Activated CD4-positive, alpha-beta T cell treated with anti-CD3 and anti-CD28 coated beads for 24 hours (primary cell): ENCODE measurements around the gene SNX21.
A peak's percentile ranks its signal among the peaks of the same experiment; 100 is the strongest.
"Not testable (repeated sequence)": the region's sequence is repeated elsewhere in the genome, so short reads cannot be mapped to it uniquely, and the experiment has no call there.

Experiments
- DNase-seq, 2 donors: peaks; one replicate each; pipeline ENCODE4 v3.0.0-alpha.2; 2020; ENCODE audit warnings: low read depth in 2 of 2

Gene SNX21

GRCh38 chr20:45850238-45850637 lies 16.6 kb downstream of the SNX21 start:
- no peak for DNase-seq

DNA sequence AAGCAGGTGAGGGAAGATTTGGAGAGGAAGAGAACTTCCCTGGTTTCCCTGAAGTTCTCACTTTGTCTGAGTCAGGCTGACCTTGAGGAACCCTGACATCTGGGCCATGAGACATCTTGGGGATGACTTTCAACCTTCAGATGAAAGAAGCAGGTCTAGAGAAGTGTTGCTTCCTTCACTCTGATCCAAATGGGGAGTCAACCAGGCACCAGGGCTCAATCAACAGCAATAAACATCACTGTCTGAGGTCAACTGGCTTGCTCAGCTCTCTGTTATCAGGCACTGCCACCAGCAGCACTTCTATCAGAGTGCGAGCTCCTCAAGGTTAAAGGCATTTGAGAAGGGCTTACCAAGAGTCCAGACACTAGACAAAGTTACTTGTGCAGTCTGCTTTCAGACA lies 17.3 kb downstream of the SNX21 start:
- DNase-seq: no peak

- DNase-seq: no peak
Measured at GRCh38 chr20:45851501-45851900, 17.9 kb downstream of the SNX21 start.

DNA sequence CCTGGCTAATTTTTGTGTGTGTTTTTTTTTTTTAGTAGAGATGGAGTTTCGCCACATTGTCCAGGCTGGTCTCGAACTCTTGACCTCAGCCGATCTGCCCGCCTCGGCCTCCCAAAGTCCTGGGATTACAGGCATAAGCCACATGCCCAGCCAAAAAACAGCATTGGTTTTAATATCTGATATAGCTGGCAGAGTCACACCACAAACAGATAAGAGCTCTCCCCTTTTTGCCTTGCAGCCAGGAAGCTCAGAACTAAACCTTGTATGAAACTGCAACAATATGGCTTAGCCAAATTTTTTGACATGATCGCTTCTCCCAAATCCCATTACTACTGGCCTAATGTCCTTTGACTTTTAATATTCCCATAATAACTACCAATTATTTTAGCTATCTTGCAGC lies 18.7 kb downstream of the SNX21 start:
- DNase-seq: no peak

DNA sequence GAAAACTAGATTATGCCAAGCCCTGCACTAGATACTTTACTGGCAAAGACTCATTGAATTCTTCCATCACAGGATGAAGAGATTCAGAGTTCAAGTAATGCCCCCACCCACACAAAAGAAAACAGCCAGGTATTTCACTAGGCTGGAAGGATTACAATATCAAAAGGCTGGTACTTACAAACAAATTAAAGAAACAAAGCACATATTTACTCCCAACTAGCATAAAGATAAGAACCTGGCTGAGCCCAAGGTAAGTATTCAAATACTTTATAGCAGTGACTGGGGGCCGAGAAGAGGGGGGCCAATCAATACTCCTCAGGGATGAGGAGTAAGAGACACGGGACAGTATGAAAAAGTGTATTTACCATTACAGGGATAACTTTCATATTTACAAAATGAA lies 19.9 kb downstream of the SNX21 start:
- no peak for DNase-seq

DNA sequence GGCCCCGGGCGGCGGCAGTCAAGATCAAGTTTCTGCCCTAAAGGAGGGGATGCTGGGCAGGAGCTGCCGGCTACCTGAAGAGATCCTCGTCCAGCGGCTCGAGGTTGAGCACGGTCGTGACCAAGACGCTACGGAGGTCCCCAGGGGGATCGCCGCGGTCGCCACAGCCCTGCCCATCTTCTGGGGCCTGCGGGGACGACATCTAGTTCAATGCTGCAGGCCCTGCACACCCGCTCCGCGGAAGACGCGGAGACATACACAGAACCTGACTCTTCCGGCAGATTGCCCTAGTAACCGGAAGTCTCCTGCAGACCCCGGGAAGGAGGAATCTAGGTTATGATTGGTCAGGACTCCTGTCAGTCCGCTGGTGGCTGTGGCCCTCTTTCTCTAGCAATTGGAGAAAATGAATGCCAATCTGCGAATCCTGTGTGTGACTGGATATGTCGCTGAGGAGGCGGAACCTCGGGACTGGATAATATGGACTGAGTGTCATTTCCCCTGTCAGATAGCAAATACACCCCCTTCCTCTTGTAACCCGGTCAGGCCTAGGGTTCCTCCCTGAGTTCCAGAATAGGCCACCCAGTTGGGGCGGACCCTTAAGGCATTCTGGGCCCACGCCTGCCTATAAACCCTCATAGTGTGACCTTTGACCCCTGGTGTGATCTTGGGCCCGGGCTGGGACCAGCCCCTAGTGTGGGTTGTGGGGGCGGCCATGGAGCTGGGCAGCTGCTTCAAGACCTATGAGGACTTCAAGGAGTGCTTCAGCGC lies 23.7 kb downstream of the SNX21 start, which contains the start of the genes ACOT8 and ZSWIM3:
ACOT8 (minus strand) TSS at position 279 of the 768 bp plus-strand sequence; CDS start at position 202, 77 bp downstream.
ZSWIM3 (plus strand) TSS at position 501 of the 768 bp plus-strand sequence; CDS start at position 713, 212 bp downstream.
- DNase-seq: peak; percentile 78 to 97

- peak in 1 of 2 donors; percentile 24 for DNase-seq
Measured at GRCh38 chr20:45857882-45858216, 24.2 kb downstream of the SNX21 start.

DNA sequence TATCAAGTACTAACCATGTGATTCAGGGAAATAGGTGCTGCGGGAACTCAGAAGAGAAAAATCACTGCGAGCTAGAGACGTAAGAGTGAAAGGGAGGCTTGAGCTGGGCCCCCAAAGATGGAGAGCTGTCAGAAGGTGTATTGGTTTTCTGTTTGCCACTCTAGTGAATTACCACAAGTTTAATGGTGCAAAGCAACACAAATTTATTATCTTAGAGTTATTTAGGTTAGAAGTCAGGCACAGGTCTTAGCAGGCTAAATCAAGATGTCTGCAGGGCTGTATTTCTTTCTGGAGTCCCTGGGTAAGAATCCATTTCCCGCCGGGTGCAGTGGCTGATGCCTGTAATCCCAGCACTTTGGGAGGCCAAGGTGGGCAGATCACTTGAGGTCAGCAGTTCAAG lies 26.3 kb downstream of the SNX21 start:
- DNase-seq: no peak

GRCh38 chr20:45860560-45861220 lies 27.1 kb downstream of the SNX21 start:
- DNase-seq: no peak

GRCh38 chr20:45861221-45862075 lies 27.8 kb downstream of the SNX21 start:
- DNase-seq: no peak

DNA sequence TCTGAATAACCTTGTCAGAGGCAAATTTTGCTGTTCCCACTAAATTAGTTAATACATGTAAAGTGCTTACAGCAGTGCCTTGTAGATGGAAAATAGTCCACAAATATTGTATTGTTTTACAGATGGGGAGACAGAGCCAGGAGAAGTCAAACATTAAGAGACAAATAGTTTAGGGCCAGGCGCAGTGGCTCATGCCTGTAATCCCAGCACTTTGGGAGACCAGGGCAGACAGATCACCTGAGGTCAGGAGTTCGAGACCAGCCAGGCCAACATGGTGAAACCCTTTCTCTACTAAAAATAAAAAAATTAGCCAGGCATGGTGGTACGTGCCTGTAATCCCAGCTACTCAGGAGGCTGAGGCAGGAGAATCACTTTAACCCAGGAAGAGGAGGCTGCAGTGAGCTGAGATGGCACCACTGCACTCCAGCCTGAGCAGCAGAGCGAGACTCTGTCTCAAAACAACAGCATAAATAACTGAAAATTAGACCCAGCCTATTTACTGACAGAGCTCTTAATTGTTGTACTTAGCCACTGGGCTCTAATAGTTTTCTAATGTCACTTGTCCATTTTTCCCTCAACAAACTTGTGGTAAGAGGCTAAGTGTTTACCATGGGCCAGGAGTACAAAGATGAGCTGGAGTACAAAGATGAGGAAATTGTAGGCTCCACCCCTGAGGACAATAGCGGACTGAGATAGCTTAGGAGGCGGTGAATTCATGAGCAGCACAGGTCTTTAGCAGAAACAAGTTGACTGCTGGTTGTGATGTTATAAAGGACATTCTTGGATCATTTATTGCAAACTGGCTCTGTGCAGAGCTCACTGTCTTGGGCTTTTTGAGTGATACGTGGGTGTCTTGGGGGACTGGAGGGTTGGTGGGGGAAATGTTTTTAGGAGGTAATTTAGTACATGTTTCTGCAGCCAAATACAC lies 30.2 kb downstream of the SNX21 start:
- no peak for DNase-seq

GRCh38 chr20:45866454-45866853 lies 32.9 kb downstream of the SNX21 start:
- DNase-seq: no peak

DNA sequence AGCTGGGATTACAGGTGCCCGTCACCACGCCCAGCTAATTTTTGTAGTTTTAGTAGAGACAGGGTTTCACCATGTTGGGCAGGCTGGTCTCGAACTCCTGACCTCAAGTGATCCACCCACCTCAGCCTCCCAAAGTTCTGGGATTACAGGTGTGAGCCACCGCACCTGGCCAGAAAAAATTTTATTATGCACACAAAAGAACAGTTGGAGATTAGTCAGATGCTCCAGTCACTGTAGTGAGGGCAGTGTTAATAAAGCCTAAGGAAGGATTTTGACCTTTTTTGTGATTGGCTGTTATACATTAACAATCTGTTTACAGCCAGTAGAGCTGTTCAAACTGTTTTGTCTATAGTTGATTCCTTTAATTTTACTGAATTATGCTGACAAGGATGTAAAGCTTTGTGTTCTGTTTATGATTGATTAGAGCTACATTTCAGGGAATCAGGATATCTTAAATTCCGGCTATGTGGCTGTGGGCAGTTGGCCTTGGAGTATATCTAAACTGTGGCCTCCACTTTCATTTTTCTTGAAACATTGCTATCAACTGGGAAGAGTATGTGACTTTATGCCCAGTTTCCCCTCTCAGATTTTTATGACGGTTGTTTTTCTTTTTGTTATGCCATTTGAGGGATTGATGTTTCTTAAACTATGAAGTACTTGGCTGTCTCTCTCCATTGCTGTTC lies 33.7 kb downstream of the SNX21 start:
- DNase-seq: no peak

DNA sequence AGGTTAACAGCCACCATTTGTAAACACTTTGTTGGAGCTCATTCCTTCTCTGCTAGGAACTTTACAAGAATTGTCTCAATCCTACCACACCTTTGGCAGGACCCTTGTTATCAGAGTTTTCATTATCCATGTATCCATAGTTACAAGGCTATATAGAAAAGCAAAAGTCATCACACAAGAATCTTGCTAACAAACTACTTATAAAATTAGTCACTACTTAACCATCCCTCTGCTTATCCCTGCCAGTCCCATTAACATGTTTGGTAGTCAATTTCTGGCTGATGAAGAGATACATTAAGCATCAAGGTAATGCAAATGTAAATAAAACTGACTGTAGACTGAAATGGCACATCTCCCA lies 34.2 kb downstream of the SNX21 start:
- DNase-seq: no peak

DNA sequence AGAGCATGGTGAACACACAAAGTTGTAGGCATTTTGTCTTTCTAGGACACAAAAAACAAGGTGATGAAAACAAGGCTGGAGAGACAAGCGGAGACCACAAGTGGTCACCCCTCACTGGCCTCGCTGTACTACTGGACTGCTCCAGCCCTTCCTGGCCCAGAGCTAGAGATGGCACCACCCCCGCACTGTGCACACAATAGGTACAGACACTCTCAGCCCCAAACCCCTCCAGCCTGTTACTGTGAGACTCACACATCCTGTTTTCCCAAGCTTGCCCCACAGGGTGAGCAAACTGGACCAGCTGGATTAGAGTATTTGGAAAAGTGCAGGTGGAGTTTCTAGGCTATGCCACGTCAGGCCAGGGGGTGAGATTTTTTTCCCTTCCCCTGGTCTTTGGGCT lies 39.0 kb downstream of the SNX21 start:
- no peak for DNase-seq

GRCh38 chr20:45873409-45874103 lies 40.0 kb downstream of the SNX21 start:
- DNase-seq: no peak

- DNase-seq: not testable (repeated sequence)
Measured at GRCh38 chr20:45874104-45874481, 40.5 kb downstream of the SNX21 start.

DNA sequence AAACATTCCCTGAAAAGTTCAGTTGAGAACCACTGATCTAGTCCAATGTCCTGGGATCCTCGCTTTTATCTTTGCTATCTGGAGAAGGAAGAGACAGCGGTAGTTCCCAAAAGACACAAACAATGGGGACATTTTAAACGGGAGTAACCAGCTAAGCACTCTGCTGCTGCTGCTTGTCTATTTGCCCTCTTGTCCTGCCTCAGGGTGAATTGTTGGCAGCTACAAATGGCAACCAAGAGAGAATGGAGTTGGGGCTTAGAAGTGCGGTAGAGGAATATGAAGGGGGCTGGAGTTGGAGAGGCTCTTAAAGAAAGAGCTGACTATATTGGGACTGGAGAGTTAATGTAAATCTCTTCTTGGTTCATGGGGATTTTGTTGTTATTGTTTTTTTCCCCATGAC lies 41.0 kb downstream of the SNX21 start:
- DNase-seq: no peak

GRCh38 chr20:45878076-45878761 lies 44.6 kb downstream of the SNX21 start:
- no peak for DNase-seq
